HepG2 (cell line): Measurements from ENCODE around the gene LDLRAD4. TPM values are rescaled to one million over a fixed set of nuclear protein-coding genes. Genes with fewer than 3 reads are reported as not detected.

Source experiments
- ATAC-seq: fragments of 200-7000 bp; cut with Tn5 transposase; 3 replicates; pipeline ENCODE4 v1.9.1; 2020; ENCODE audit warnings: mild to moderate bottlenecking, moderate library complexity
- BruUV-seq: library from RNA; stranded (reverse); fragments of 400-500 nt; replicated peaks from 2 replicates; lab custom pipeline; 2021; lab: Mats Ljungman, UMichigan
- CTCF ChIA-PET: fragments of 300-600 bp; formaldehyde crosslinking; extraction: SDS; loops from one replicate; lab custom pipeline; 2021; ENCODE audit warnings: low total read pairs, inconsistent platforms, low intra/inter-chr PET ratio; lab: Yijun Ruan, JAX
- POLR2A ChIA-PET: fragments of 350-600 bp; sonication (Branson Sonifier 250); formaldehyde crosslinking; loops from one replicate; lab custom pipeline; 2020; ENCODE audit warnings: antibody characterized with exemption, inconsistent platforms; lab: Yijun Ruan, JAX
- DNase-seq: peaks from one replicate; pipeline ENCODE4 v3.0.0-alpha.2; 2015; ENCODE audit warnings: low spot score
- FAIRE-seq: peaks from 3 replicates; lab custom pipeline; 2011; peaks lifted over from hg19 to GRCh38; lab: Jason Lieb, UNC
- H2AFZ ChIP-seq: one replicate; pipeline ENCODE4 v1.6.1; 2011; ENCODE audit warnings: low read length, inconsistent platforms
- H3K27ac ChIP-seq: fragments of 300-600 bp; 3 replicates; pipeline ENCODE4 v1.8.0; 2011; ENCODE audit warnings: mixed run types, mild to moderate bottlenecking, mixed read lengths, low read length, inconsistent platforms; ENCODE audit not compliant: insufficient read depth; ENCODE audit errors: extremely low read length
- H3K27me3 ChIP-seq, 2 experiments: fragments of 200-600 bp in 1 of 2; 2 replicates in 1 of 2; 3 replicates in 1 of 2; pipeline versions ENCODE4 v1.6.0 to v1.8.0; 2011; ENCODE audit warnings: low read length in 2 of 2, mild to moderate bottlenecking in 2 of 2, moderate library complexity in 2 of 2, inconsistent platforms in 1 of 2; ENCODE audit not compliant: insufficient read depth in 2 of 2, control insufficient read depth in 1 of 2
- H3K36me3 ChIP-seq, 2 experiments: fragments of 200-600 bp in 1 of 2; replicated peaks in 1 of 2; 2 replicates in 1 of 2; 3 replicates in 1 of 2; pipeline versions ENCODE4 v1.5.1 to v1.8.0; 2011; ENCODE audit warnings: low read length in 2 of 2, inconsistent platforms in 1 of 2; ENCODE audit not compliant: insufficient read depth in 2 of 2, control insufficient read depth in 1 of 2
- H3K4me1 ChIP-seq: 2 replicates; pipeline ENCODE4 v1.5.1; 2012; ENCODE audit warnings: low read length, inconsistent platforms; ENCODE audit not compliant: insufficient read depth
- H3K4me2 ChIP-seq: 2 replicates; pipeline ENCODE4 v1.6.0; 2011; ENCODE audit warnings: low read depth, low read length, inconsistent platforms
- H3K4me3 ChIP-seq, 3 experiments: fragments of 200-600 bp in 1 of 3; sonication (generic), shearing (Covaris generic) in 1 of 3; replicated peaks in 1 of 3; 2 replicates each; pipeline ENCODE4 v1.5.1; 2011 to 2016; ENCODE audit warnings: low read length in 3 of 3, inconsistent platforms in 2 of 3, low read depth in 2 of 3, mild to moderate bottlenecking in 2 of 3, control low read depth in 1 of 3, mixed read lengths in 1 of 3; ENCODE audit not compliant: insufficient read depth in 1 of 3
- H3K79me2 ChIP-seq: one replicate; pipeline ENCODE4 v1.6.1; 2011; ENCODE audit warnings: low read length, inconsistent platforms; ENCODE audit not compliant: insufficient read depth
- H3K9ac ChIP-seq: 2 replicates; pipeline ENCODE4 v1.6.0; 2011; ENCODE audit warnings: mild to moderate bottlenecking, low read depth, low read length, inconsistent platforms; ENCODE audit not compliant: insufficient read depth
- H3K9me3 ChIP-seq: 2 replicates; pipeline ENCODE4 v1.5.1; 2012; ENCODE audit warnings: mild to moderate bottlenecking, low read length
- H4K20me1 ChIP-seq: 2 replicates; pipeline ENCODE4 v1.6.0; 2011; ENCODE audit warnings: inconsistent platforms, mild to moderate bottlenecking, low read length, moderate library complexity; ENCODE audit not compliant: insufficient read depth
- HHEX ChIP-seq: IDR thresholded peaks from 2 replicates; pipeline ENCODE4 v1.6.1; 2016; ENCODE audit warnings: control low read depth
- HNRNPL ChIP-seq: fragments of 200-400 bp; formaldehyde crosslinking; IDR thresholded peaks from 2 replicates; pipeline ENCODE4 v1.6.1; 2017; ENCODE audit warnings: mild to moderate bottlenecking, low read depth, low read length
- ISX ChIP-seq: sonication (generic); formaldehyde crosslinking; conservative IDR thresholded peaks from 2 replicates; pipeline ENCODE4 v1.5.0; 2020; ENCODE audit warnings: missing genetic modification reagents
- KDM6A ChIP-seq: IDR thresholded peaks from 2 replicates; pipeline ENCODE4 v1.6.1; 2016; ENCODE audit warnings: low read depth
- KLF12 ChIP-seq: sonication (generic); formaldehyde crosslinking; IDR thresholded peaks from 2 replicates; pipeline ENCODE4 v1.4.0; 2020; ENCODE audit warnings: missing genetic modification reagents, borderline replicate concordance
- MATR3 ChIP-seq: sonication (generic); formaldehyde crosslinking; IDR thresholded peaks from 2 replicates; pipeline ENCODE4 v1.4.0; 2020; ENCODE audit warnings: missing genetic modification reagents
- MEIS1 ChIP-seq: sonication (generic); formaldehyde crosslinking; IDR thresholded peaks from 2 replicates; pipeline ENCODE4 v1.9.0; 2021; ENCODE audit warnings: mild to moderate bottlenecking, missing genetic modification reagents, moderate library complexity, borderline replicate concordance
- ZC3H13 ChIP-seq: sonication (generic); formaldehyde crosslinking; IDR thresholded peaks from 2 replicates; pipeline ENCODE4 v1.8.1; 2023; ENCODE audit warnings: mild to moderate bottlenecking, missing genetic modification reagents, moderate library complexity
- ZNF816 ChIP-seq: sonication (generic); formaldehyde crosslinking; IDR thresholded peaks from 2 replicates; pipeline ENCODE4 v1.8.0; 2022; ENCODE audit warnings: missing genetic modification reagents, mild to moderate bottlenecking, borderline replicate concordance
- WGBS: methylation state at CpG from one replicate; pipeline ENCODE4 v1.1.6; 2017; ENCODE audit warnings: low lambda C conversion rate; 5-methylcytosine and 5-hydroxymethylcytosine counted together
- in situ Hi-C: cut with HindIII; loops from 2 replicates; pipeline ENCODE4 v1.10.0; 2017; ENCODE audit warnings: low pct_unique_long_range_greater_than_20kb; ENCODE audit not compliant: extremely low pct_ligation_motif_present
- intact Hi-C: fragments of 100-400 bp; cut with micrococcal nuclease; formaldehyde crosslinking; loops from one replicate; pipeline ENCODE4 v1.10.0; 2022; ENCODE audit not compliant: unreplicated experiment
- polyA plus RNA-seq, 8 experiments: library from polyadenylated mRNA; depleted of rRNA in 3 of 8; stranded (reverse) in 7 of 8; unstranded in 1 of 8; fragments of >200 nt; fragmentation: Illumina TruSeq in 4 of 8; extraction: Trizol in 4 of 8; gene quantifications; 2 replicates each; pipeline versions ENCODE4 v1.2.1 to v1.2.3, GENCODE V29; 2011 to 2016; ENCODE audit warnings: low read depth in 4 of 8, missing spikeins in 1 of 8, mixed read lengths in 1 of 8; ENCODE audit not compliant: insufficient read depth in 1 of 8
- total RNA-seq, 5 experiments: library from RNA; depleted of rRNA; stranded (reverse); fragments of >200 nt; fragmentation: Illumina TruSeq; extraction: Trizol; gene quantifications; 2 replicates each; pipeline ENCODE4 v1.2.3, GENCODE V29; 2016; ENCODE audit warnings: low read depth in 1 of 5

Gene LDLRAD4
- total and polyA plus RNA-seq, 2 of the 13 experiments (the other 11 are each of a cell fraction or from before 2014, with no cell fraction given): 13.6 to 20.9 TPM

GRCh38 chr18:13302457-13303225 is 84.1 kb downstream of the LDLRAD4 start:
- ATAC-seq: no peak; the same call in 2 of the 3 replicates
- Histone ChIP-seq H3K4me3 (no peak overlapping the region), H3K4me1 (no peaks in the 10 kb centered on the region), H3K9ac (no peak overlapping the region), H2AFZ (no peak overlapping the region), H3K27ac (no peak overlapping the region), H3K9me3 (no peaks in the 10 kb centered on the region), H3K27me3 (no peaks in the 10 kb centered on the region), H4K20me1 (no peaks in the 10 kb centered on the region), H3K4me2 (no peak overlapping the region), H3K79me2 (no peaks in the 10 kb centered on the region), H3K36me3 (no peaks in the 10 kb centered on the region)
- WGBS: 90% methylated on average over 5 of the region's 8 CpGs
- no peak for DNase-seq
- POLR2A ChIA-PET: no interaction called here
- in situ Hi-C loops (no loop called here), intact Hi-C loops (no loop called here)
- no peak for TF ChIP-seq MATR3
- no peak for TF ChIP-seq ISX (CRISPR knock-in tag)
- TF ChIP-seq KLF12 (CRISPR knock-in tag): no peak
- TF ChIP-seq HNRNPL: no peak
- no peak for TF ChIP-seq ZC3H13 (CRISPR knock-in tag)
- no peak for TF ChIP-seq HHEX (CRISPR knock-in tag)
- no peak for TF ChIP-seq KDM6A (CRISPR knock-in tag)
- TF ChIP-seq MEIS1 (CRISPR knock-in tag): no peak
- TF ChIP-seq ZNF816 (CRISPR knock-in tag): no peak
- FAIRE-seq: no peak
- CTCF ChIA-PET: no interaction called here
- BruUV-seq: no TSS peak
